ENCODE data around the gene CCDC149.

CCDC149 gene

DNA sequence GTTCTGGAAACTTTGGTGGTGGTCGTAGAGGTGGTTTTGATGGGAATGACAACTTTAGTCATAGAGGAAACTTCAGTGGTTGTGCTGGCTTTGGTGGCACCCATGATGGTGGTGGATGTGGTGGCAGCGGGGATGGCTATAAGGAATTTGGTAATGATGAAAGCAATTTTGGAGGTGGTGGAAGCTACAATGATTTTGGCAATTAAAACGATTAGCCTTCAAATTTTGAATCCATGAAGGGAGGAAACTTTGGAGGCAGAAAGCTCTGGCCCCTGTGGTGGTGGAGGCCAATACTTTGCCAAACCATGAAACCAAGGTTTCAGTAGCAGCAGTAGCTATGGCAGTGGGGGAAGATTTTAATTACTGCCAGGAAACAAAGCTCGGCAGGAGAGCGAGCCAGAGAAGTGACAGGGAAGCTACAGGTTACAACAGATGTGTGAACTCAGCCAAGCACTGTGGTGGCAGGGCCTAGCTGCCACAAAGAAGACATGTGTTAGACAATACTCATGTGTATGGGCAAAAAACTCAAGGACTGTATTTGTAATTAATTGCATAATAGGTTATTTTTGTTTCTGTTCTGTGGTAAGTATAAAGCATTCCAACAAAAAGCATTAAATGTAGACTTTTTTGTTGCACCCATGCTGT, 140.7 kb downstream of the CCDC149 start:
- DNase-seq = no peak
- intact Hi-C loops (cut with DNase I) = no loop called here

DNA sequence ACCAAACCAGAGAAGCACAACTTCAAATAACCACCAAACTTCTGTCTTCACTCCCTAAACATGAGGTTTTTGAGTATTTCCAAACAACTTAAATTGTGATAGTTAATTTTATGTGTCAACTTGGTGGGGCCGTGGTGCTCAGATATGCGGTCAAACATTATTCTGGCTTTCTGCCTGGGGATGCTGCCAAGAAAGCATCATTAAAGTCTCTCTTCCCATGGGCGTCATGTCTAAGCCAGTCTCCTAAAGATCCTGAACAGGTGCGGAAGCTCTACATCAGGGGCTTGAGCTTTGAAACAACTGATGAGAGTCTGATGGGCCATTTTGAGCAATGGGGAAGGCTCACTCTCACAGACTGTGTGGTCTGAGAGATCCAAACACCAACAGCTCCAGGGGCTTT, 141.6 kb downstream of the CCDC149 start:
- DNase-seq = no peak
- intact Hi-C loops (cut with DNase I) = no loop called here

DNA sequence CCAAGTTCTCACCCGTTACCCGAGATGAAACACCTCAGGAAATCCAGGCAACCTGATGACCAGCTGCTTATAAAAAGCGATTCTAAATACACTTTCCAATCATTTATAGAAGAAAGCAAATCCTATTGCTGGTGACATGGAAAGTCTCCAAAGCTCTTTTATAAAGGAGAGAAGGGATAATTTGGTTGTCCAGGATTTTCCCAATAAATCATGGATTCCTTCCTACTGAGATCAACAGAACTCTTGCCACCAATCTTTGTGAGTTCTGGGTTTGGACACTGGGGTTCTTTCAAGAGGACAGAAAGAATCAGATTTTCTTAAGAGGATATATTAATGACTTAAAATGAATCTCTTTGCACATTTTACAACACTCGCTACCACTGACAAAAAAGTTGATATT, 142.2 kb downstream of the CCDC149 start:
- intact Hi-C loops (cut with DNase I) = no loop called here
- DNase-seq = no peak

GRCh38 chr4:24770032-24770584, 142.7 kb downstream of the CCDC149 start:
- no peak for DNase-seq

DNA sequence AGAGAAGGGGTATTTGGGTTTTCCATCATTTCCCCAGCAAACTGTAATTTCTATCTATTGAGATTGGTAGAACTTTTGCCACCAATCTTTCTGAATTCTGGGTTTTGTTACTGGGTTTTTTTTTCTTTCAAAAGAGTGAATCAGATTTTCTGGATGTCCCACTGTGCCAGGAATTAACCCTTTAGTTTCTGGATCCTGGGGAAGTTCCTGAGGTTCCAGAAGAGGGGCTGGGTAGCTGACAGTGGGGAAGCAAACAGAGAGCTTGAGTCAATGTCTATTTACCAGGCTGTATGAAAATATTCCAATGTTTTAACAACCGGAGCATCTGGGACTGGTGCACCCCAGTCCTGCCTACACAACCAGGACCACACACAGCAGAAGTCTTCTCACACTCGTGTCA, 143.3 kb downstream of the CCDC149 start:
- intact Hi-C loops (cut with DNase I) = no loop called here
- no peak for DNase-seq

More at GRCh38 chr4:24770032-24770584, 142.7 kb downstream of the CCDC149 start:
- intact Hi-C loops (cut with DNase I) = no loop called here

DNA sequence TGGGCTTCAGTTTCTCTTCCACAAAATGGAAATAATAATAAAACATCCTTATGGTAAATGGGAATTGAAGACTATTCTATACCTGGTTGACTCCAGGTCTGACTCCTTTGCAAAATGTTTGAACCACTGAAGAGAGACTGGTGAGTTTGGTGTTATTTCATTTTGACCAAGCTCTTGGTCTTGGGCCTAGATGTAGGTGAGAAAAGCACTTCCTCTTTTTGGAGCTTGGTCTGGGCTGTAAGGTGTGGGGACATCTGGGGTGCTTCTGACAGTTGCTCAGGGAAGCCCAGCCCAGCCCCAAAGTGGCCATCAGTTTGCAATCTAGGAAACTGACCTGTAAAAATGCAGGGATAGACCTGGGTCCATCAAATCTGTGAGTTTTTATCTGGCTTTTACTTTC, 144.2 kb downstream of the CCDC149 start:
- DNase-seq = no peak
- intact Hi-C loops (cut with DNase I) = no loop called here

- intact Hi-C loops (cut with DNase I) = no loop called here
- no peak for DNase-seq
These were observed 144.8 kb downstream of the CCDC149 start for GRCh38 chr4:24768006-24768405.

DNA sequence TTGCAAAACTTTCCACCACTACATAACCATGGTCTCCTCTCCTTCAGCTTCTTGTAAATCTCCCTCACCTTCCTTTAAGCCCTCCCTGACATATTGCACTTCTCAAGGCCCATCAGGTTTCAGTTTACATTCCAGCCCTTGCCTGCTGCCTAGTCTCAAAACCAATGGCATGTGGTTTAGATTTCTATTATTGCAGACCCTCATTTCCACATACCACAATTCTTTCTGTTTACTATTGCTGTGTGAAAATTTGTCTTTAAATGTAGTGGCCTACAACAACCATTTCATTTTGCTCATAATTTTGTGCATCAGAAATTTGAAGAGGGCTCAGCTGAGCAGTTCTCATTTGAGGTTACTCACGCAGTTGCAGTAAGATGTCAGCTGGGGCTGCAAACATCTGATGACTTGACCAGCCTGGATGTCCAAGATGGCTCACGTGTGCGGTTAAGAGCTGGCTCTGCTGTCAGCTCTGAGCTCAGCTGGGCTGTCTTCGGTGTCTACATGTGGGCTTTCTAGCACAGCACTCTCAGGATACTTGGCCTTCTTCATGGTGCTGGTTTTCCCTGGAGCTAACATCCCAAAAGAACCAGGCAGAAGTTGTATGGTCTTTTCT, 147.4 kb downstream of the CCDC149 start:
- no peak for DNase-seq
- intact Hi-C loops (cut with DNase I) = no loop called here

- no peak for DNase-seq
- intact Hi-C loops (cut with DNase I) = no loop called here
These were observed 148.5 kb downstream of the CCDC149 start for GRCh38 chr4:24764345-24764744.

GRCh38 chr4:24763631-24764297, 149.1 kb downstream of the CCDC149 start:
- intact Hi-C loops (cut with DNase I) = no loop called here

More at GRCh38 chr4:24763631-24764297, 149.1 kb downstream of the CCDC149 start:
- no peak for DNase-seq

All from head of caudate nucleus (tissue), 42 donors.